ENCODE data around the gene STAT2. TPM values are rescaled to one million over a fixed set of nuclear protein-coding genes. Genes with fewer than 3 reads are reported as not detected.

The STAT2 gene
- total and polyA plus RNA-seq, 2 of the 13 experiments (the other 11 are each of a cell fraction or from before 2014, with no cell fraction given) = 43.5 to 84.6 TPM

DNA sequence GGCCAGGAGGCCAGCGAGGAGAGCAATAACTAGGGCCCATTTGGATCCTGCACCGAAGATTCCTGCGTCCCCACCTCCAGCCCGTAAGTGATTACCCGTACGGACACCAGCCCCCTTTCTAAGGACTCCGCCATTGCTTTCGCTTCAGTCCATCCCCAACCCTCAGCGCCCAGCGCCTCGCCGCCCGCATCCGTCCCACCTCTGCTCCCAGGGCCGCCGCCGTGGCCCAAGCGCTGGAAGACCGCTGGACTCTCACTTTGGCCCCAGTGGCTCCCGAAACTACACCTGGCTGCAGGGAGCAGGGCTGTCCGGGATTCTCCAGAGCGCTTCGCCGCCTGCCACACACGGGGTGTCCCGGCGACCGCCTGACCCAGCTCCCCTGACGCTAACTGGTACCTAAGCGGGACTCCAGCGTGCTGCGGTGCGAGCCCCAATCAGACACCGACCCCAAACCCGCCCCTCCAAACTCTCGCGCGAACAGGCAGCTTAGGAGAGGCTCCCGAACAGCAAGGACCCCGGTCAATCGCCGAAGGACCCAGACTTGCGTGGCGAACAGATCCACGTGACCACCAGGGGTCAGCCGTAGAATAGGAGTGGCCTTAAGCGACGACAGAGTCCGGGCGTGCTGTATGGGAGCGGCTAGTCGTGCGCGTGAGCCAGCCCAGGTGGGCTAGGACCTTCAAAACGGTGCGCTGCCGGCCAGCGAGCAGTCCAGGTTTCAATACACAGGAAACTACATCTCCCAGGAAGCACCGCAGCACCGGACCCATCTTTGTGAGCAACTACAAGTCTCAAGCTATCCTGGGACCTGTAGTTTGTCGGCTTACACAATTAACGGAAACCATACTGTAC lies 44.1 kb downstream of the STAT2 start, which contains the start of gene CNPY2 (continued):
- TF ChIP-seq RFXAP (CRISPR knock-in tag; IDR thresholded peaks at IDR 0.05; ENCODE audit: borderline replicate concordance) = peak; percentile 89
- no peak for TF ChIP-seq MAFF (IDR thresholded peaks at IDR 0.05; ENCODE audit: low read depth, low read length)
- TF ChIP-seq CREBL2 (CRISPR knock-in tag; IDR thresholded peaks at IDR 0.05; ENCODE audit: borderline replicate concordance) = peak; percentile 39; the same call in 1 of the 2 replicates
- no peak for TF ChIP-seq BCL6 (CRISPR knock-in tag; IDR thresholded peaks at IDR 0.05)
- TF ChIP-seq ZNF710 (CRISPR knock-in tag; IDR thresholded peaks at IDR 0.05; ENCODE audit: borderline replicate concordance) = peak; percentile 49; the same call in 1 of the 2 replicates
- 0 out of 2 replicates have a peak, but pooled peaks have one; percentile 58 for TF ChIP-seq HNRNPL (IDR thresholded peaks at IDR 0.05; ENCODE audit: low read depth, low read length)
- 0 out of 2 replicates have a peak, but pooled peaks have one; percentile 47 for TF ChIP-seq ZC3H13 (CRISPR knock-in tag; IDR thresholded peaks at IDR 0.05)
- TF ChIP-seq, protein P1, sequence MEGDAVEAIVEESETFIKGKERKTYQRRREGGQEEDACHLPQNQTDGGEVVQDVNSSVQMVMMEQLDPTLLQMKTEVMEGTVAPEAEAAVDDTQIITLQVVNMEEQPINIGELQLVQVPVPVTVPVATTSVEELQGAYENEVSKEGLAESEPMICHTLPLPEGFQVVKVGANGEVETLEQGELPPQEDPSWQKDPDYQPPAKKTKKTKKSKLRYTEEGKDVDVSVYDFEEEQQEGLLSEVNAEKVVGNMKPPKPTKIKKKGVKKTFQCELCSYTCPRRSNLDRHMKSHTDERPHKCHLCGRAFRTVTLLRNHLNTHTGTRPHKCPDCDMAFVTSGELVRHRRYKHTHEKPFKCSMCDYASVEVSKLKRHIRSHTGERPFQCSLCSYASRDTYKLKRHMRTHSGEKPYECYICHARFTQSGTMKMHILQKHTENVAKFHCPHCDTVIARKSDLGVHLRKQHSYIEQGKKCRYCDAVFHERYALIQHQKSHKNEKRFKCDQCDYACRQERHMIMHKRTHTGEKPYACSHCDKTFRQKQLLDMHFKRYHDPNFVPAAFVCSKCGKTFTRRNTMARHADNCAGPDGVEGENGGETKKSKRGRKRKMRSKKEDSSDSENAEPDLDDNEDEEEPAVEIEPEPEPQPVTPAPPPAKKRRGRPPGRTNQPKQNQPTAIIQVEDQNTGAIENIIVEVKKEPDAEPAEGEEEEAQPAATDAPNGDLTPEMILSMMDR (CRISPR knock-in tag; IDR thresholded peaks at IDR 0.05) = peak; percentile 98
- peak; percentile 85; the same call in 1 of the 2 replicates for TF ChIP-seq ZSCAN5A (CRISPR knock-in tag; IDR thresholded peaks at IDR 0.05; ENCODE audit: borderline replicate concordance)
- TF ChIP-seq GPN1 (CRISPR knock-in tag; IDR thresholded peaks at IDR 0.05; ENCODE audit: borderline replicate concordance) = no peak
- peak; percentile 97 for TF ChIP-seq ZNF891 (CRISPR knock-in tag; IDR thresholded peaks at IDR 0.05)
- TF ChIP-seq ARID3A (IDR thresholded peaks at IDR 0.05; ENCODE audit: low read depth, low read length) = no peak
- peak; percentile 94 for TF ChIP-seq TARDBP (CRISPR knock-in tag; IDR thresholded peaks at IDR 0.05)
- 0 out of 2 replicates have a peak, but pooled peaks have one; percentile 59 for TF ChIP-seq NFIB (CRISPR knock-in tag; IDR thresholded peaks at IDR 0.05; ENCODE audit: borderline replicate concordance)
- TF ChIP-seq SRSF4 (IDR thresholded peaks at IDR 0.05; ENCODE audit: low read depth, low read length, poor library complexity, severe bottlenecking) = no peak
- TF ChIP-seq, protein P2, sequence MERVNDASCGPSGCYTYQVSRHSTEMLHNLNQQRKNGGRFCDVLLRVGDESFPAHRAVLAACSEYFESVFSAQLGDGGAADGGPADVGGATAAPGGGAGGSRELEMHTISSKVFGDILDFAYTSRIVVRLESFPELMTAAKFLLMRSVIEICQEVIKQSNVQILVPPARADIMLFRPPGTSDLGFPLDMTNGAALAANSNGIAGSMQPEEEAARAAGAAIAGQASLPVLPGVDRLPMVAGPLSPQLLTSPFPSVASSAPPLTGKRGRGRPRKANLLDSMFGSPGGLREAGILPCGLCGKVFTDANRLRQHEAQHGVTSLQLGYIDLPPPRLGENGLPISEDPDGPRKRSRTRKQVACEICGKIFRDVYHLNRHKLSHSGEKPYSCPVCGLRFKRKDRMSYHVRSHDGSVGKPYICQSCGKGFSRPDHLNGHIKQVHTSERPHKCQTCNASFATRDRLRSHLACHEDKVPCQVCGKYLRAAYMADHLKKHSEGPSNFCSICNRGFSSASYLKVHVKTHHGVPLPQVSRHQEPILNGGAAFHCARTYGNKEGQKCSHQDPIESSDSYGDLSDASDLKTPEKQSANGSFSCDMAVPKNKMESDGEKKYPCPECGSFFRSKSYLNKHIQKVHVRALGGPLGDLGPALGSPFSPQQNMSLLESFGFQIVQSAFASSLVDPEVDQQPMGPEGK (CRISPR knock-in tag; IDR thresholded peaks at IDR 0.05) = 0 out of 2 replicates have a peak, but pooled peaks have one; percentile 39
